AG04449 (cell line): Measurements from ENCODE around the gene PNPT1.
A peak's percentile ranks its signal among the peaks of the same experiment; 100 is the strongest.

Source experiments
- CTCF ChIA-PET: fragments of 350-600 bp; formaldehyde crosslinking; extraction: SDS; loops from one replicate; lab custom pipeline; 2021; ENCODE audit warnings: antibody characterized with exemption; lab: Yijun Ruan, JAX
- POLR2A ChIA-PET: fragments of 400-600, 350-600 bp; formaldehyde crosslinking; extraction: SDS; loops from one replicate; lab custom pipeline; 2020; ENCODE audit warnings: antibody characterized with exemption, inconsistent platforms; lab: Yijun Ruan, JAX
- DNase-seq: peaks from one replicate; pipeline ENCODE4 v3.0.0-alpha.2; 2010; ENCODE audit warnings: low read depth, low spot score
- H3K4me3 ChIP-seq: 2 replicates; pipeline ENCODE4 v1.5.1; 2011; ENCODE audit warnings: low read depth, mild to moderate bottlenecking, control low read depth, low read length
- CTCF ChIP-seq: IDR thresholded peaks from one replicate; pipeline ENCODE4 v1.5.1; 2011; ENCODE audit warnings: mild to moderate bottlenecking, moderate library complexity, low read length, control low read depth, inconsistent platforms; ENCODE audit not compliant: insufficient read depth; ENCODE audit errors: missing control alignments

The PNPT1 gene

GRCh38 chr2:55592130-55592529, 101.5 kb downstream of the PNPT1 start:
- no peak for TF ChIP-seq CTCF
- ChIA-PET CTCF (no interaction called here), POLR2A (no interaction called here)
- no peak for DNase-seq
- no peak overlapping the region for H3K4me3 ChIP-seq

- no peak for TF ChIP-seq CTCF
- no peak overlapping the region for H3K4me3 ChIP-seq
- ChIA-PET CTCF (no interaction called here), POLR2A (no interaction called here)
- peak; percentile 5 for DNase-seq
These were observed 102.7 kb downstream of the PNPT1 start for GRCh38 chr2:55590810-55591440.

GRCh38 chr2:55585451-55586080, 108.1 kb downstream of the PNPT1 start:
- H3K4me3 ChIP-seq = no peak overlapping the region
- POLR2A ChIA-PET = no interaction called here
- TF ChIP-seq CTCF = no peak
- peak; percentile 17 for DNase-seq
- CTCF ChIA-PET = interaction anchor here (2.1 kb wide), 1 partner anchor 35 kb away, joined by 5 read pairs; no protein-coding TSS in a partner anchor
